Neural progenitor cell (in vitro differentiated cells): Measurements from ENCODE around the gene AUP1.

Experiments
- CTCF ChIP-seq: fragments of 200-600 bp; sonication (generic); IDR thresholded peaks from 2 replicates; pipeline ENCODE4 v1.5.1; 2017; ENCODE audit warnings: antibody characterized with exemption, mild to moderate bottlenecking
- EZH2 ChIP-seq: fragments of 200-600 bp; sonication (generic); IDR thresholded peaks from 2 replicates; pipeline ENCODE4 v1.6.1; 2017; ENCODE audit warnings: antibody characterized with exemption, mild to moderate bottlenecking, moderate library complexity
- EZH2phosphoT487 ChIP-seq: fragments of 200-600 bp; sonication (generic); IDR thresholded peaks from 2 replicates; pipeline ENCODE4 v1.6.1; 2017; ENCODE audit warnings: antibody characterized with exemption

- TF ChIP-seq CTCF (no peak), EZH2 (no peak), EZH2phosphoT487 (no peak)
Measured at GRCh38 chr2:74536166-74536950, 6.9 kb upstream of the AUP1 start.
